Heart right ventricle (tissue), 16 donors: ENCODE measurements around the gene SLC6A14. TPM values are rescaled to one million over a fixed set of nuclear protein-coding genes. Genes with fewer than 3 reads are reported as not detected.

Experiments used
- ATAC-seq, 8 donors: fragments of 200-7000 bp; cut with Tn5 transposase; one replicate each; pipeline ENCODE4 v1.9.1; 2020; ENCODE audit warnings: mild to moderate bottlenecking in 8 of 8, moderate library complexity in 8 of 8, moderate number of reproducible peaks in 1 of 8
- DNase-seq, 2 donors: peaks; one replicate each; pipeline ENCODE4 v3.0.0-alpha.2; 2020
- H3K27ac ChIP-seq, 10 donors: fragments of 200-600 bp; sonication (generic) in 2 of 10; one replicate each; pipeline versions ENCODE4 v1.5.0 to v1.8.0; 2020 to 2022; ENCODE audit warnings: mild to moderate bottlenecking in 3 of 10
- H3K27me3 ChIP-seq, 7 donors: fragments of 200-600 bp; one replicate each; pipeline ENCODE4 v1.8.0; 2021 to 2022; ENCODE audit warnings: mild to moderate bottlenecking in 2 of 7
- H3K36me3 ChIP-seq, 9 donors: fragments of 200-600 bp; sonication (generic) in 1 of 9; one replicate each; pipeline versions ENCODE4 v1.5.0 to v1.8.0; 2020 to 2022; ENCODE audit warnings: mild to moderate bottlenecking in 2 of 9
- H3K4me1 ChIP-seq, 9 donors: fragments of 200-600 bp; sonication (generic) in 1 of 9; one replicate each; pipeline versions ENCODE4 v1.5.0 to v1.8.0; 2020 to 2022; ENCODE audit warnings: mild to moderate bottlenecking in 4 of 9
- H3K4me3 ChIP-seq, 10 donors: fragments of 200-600 bp; sonication (generic) in 2 of 10; one replicate each; pipeline versions ENCODE4 v1.5.0 to v1.8.0; 2020 to 2022; ENCODE audit warnings: mild to moderate bottlenecking in 7 of 10, moderate library complexity in 2 of 10
- H3K9me3 ChIP-seq, 11 donors: fragments of 200-600 bp in 10 of 11; sonication (generic) in 2 of 11; one replicate each; pipeline versions ENCODE4 v1.5.0 to v1.8.0; 2013 to 2022; ENCODE audit warnings: mild to moderate bottlenecking in 2 of 11, control low read depth in 1 of 11, moderate library complexity in 1 of 11
- CTCF ChIP-seq, 9 donors: fragments of 200-600 bp; sonication (generic) in 2 of 9; IDR thresholded peaks; one replicate each; pipeline versions ENCODE4 v1.5.0 to v1.8.0; 2021 to 2022; ENCODE audit warnings: antibody characterized with exemption in 9 of 9, mild to moderate bottlenecking in 5 of 9, moderate library complexity in 1 of 9
- whole genome bisulfite sequencing, 2 donors: extraction: QIAGEN DNeasy Blood & Tissue Kit; methylation state at CpG; one replicate each; pipeline ENCODE4 v1.1.7; 2013; ENCODE audit warnings: inconsistent platforms in 1 of 2; 5-methylcytosine and 5-hydroxymethylcytosine counted together
- intact Hi-C, 10 donors: fragments of 100-400 bp; cut with DNase I; formaldehyde crosslinking; loops; one replicate each; pipeline versions ENCODE4 v1.11.1 to v1.14.2; 2022
- polyA plus RNA-seq, 2 donors: library from polyadenylated mRNA; stranded (reverse); fragments of 200-250 nt; gene quantifications; one replicate each; pipeline ENCODE4 v1.2.3, GENCODE V29; 2013
- total RNA-seq, 10 donors: library from RNA; stranded (reverse); fragmentation: NEBNext Ultra II Directional in 3 of 10; extraction: Animal tissue kit (Norgen Biotek cat#: 25700) in 3 of 10; gene quantifications; one replicate each; pipeline versions ENCODE4 v1.2.1 to v1.2.4, GENCODE V29; 2021 to 2023
- donor health status: Arrhythmogenic right ventricular cardiomyopathy.
- donor health status: ischemic (EF 13 %, LVEDD 7.1; RV severe dilation, severe dysfunction).
- donor health status: healthy with polysubstance abuse.
- donor health status: DM: no; HTN: yes; CAD: no.
- donor health status: DM: no; HTN: no; CAD: no.
- donor health status: ischemic (EF 25% LVEDD 6.9; RV normal size, moderate dysfunction).
- donor health status: ischemic (EF 25% LVEDD 5.7; RV mildly dilated, moderate dysfunction).
- donor health status: healthy.
- donor health status: DM: yes; HTN: yes; CAD: no.
- donor health status: Ischemic cardiomyopathy.
- donor health status: ischemic (EF 35%, LVEDD 5.7; RV mildly dilated, moderate dysfunction).
- donor health status: nonischemic (EF 11% LVEDD 7.7; RV severe dilation, severe dysfunction).
- donor health status: DM: yes; HTN: yes; CAD: no.
- donor health status: PGD.
- donor health status: ischemic (EF 29% LVEDD 5.4; RV normal size, mild dysfunction).
- donor health status: nonischemic (EF 23%, LVEDD 6.1; RV moderate dilation, normal function).

Gene SLC6A14
- total and polyA plus RNA-seq, 12 donors, result 0.01 TPM; not detected in 11

GRCh38 chrX:116449156-116449555, 12.8 kb downstream of the SLC6A14 start:
- no peak for TF ChIP-seq CTCF (IDR thresholded peaks at IDR 0.05)
- no peak for ATAC-seq
- no peaks in the 10 kb centered on the region for H3K36me3 ChIP-seq
- no peak for DNase-seq
- peaks cover 0 to 8% (median 0%) of the 10 kb centered on the region in 7 donors for H3K27me3 ChIP-seq
- H3K9me3 ChIP-seq, result no peaks in the 10 kb centered on the region
- intact Hi-C loops, result no loop called here
- no peaks in the 10 kb centered on the region for H3K4me1 ChIP-seq
- 74 to 77% methylated on average over 2 of the region's 2 CpGs for WGBS, 2 donors
- no peak overlapping the region for H3K4me3 ChIP-seq
- H3K27ac ChIP-seq, result no peak overlapping the region

GRCh38 chrX:116462822-116463221, 26.4 kb downstream of the SLC6A14 start, which contains the start of gene CT83:
Gene CT83, minus strand, starts transcription at chrX:116462976. Its CDS starts 120 bp downstream, at chrX:116462856.
- no peaks in the 10 kb centered on the region for H3K4me1 ChIP-seq
- peaks cover 0 to 7% (median 0%) of the 10 kb centered on the region in 7 donors for H3K27me3 ChIP-seq
- no peak for ATAC-seq
- no peak for TF ChIP-seq CTCF (IDR thresholded peaks at IDR 0.05)
- no peak within 1 kb of the TSS for H3K27ac ChIP-seq
- 93 to 94% methylated on average over 18 of the region's 18 CpGs for WGBS, 2 donors
- intact Hi-C loops, result no loop called here
- no peaks in the 10 kb centered on the region for H3K9me3 ChIP-seq
- H3K36me3 ChIP-seq, result no peaks in the 10 kb centered on the region
- DNase-seq, result no peak
- H3K4me3 ChIP-seq, result no peak within 1 kb of the TSS

GRCh38 chrX:116480059-116480458, 43.7 kb downstream of the SLC6A14 start:
- H3K4me3 ChIP-seq, result no peak overlapping the region
- no peaks in the 10 kb centered on the region for H3K4me1 ChIP-seq
- DNase-seq (no peak), ATAC-seq (no peak)
- no peaks in the 10 kb centered on the region for H3K36me3 ChIP-seq
- 84 to 85% methylated on average over 2 of the region's 2 CpGs for WGBS, 2 donors
- H3K9me3 ChIP-seq, result peaks cover 0 to 3% (median 0%) of the 10 kb centered on the region in 11 donors
- intact Hi-C loops, result loop anchor here in 1 of 10 donors (10.0 kb wide), 1 partner anchor 1775 kb away; no protein-coding TSS in a partner anchor
- no peak overlapping the region for H3K27ac ChIP-seq
- TF ChIP-seq CTCF (IDR thresholded peaks at IDR 0.05), result no peak
- H3K27me3 ChIP-seq, result no peaks in the 10 kb centered on the region

GRCh38 chrX:116490104-116490503, 53.7 kb downstream of the SLC6A14 start:
- no peaks in the 10 kb centered on the region for H3K9me3 ChIP-seq
- H3K27ac ChIP-seq, result no peak overlapping the region
- H3K27me3 ChIP-seq, result no peaks in the 10 kb centered on the region
- no peak overlapping the region for H3K4me3 ChIP-seq
- no peak for ATAC-seq
- intact Hi-C loops, result loop anchor here in 2 of 10 donors (10.0 kb wide), 1 partner anchor 1765 kb away; no protein-coding TSS in a partner anchor
- no peaks in the 10 kb centered on the region for H3K36me3 ChIP-seq
- no peaks in the 10 kb centered on the region for H3K4me1 ChIP-seq
- no peak for DNase-seq
- TF ChIP-seq CTCF (IDR thresholded peaks at IDR 0.05), result peak in 5 of 9 donors; percentile 12 to 36 (median 30)
